ENCODE results near the gene SOX5. TPM values are rescaled to one million over a fixed set of nuclear protein-coding genes. Genes with fewer than 3 reads are reported as not detected.

Gene SOX5
- total and polyA plus RNA-seq, 9 of the 15 experiments (the other 6 are each of a cell fraction or from before 2014, with no cell fraction given), result 8.3 to 16.5 (median 11.9) TPM

DNA sequence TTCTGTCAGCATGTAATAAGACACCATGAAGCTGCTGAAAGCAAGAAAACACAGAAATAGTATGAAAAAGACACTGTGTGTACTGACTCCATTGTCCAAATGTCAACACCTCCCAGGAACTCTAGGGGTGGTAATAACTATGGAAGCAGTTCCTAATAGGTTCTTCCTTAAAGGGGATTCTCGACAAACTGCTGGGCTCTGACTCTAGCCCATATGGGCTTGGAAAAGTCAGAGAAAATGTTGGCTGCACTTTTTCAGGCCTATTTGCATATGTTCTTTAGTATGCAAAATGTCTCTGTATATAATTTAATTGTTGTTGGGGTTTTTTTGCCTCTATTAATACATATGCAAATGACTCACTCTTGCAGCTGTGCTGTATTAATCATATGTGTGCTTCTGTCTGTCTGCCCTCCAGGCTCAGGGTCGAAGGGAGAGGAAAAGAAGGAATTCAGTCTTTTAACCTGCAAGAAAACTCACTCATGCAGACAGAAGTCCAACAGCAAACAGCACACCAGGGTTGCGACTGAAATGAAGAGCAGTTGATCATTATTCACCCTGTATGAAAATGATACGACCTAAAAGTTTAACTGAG is 317.6 kb downstream of the SOX5 start:
- ATAC-seq (peak; percentile 31), FAIRE-seq (peak; percentile 62), DNase-seq (ENCODE audit: extremely low read depth in 1 of 4, low spot score in 3 of 4) (no peak)
- ChIA-PET CTCF (ENCODE audit: low intra/inter-chr PET ratio) (no interaction called here), POLR2A (no interaction called here)
- H4K20me1 ChIP-seq (replicated peaks; ENCODE audit: control insufficient read depth, insufficient read depth, low read length), result no peaks in the 10 kb centered on the region
- H3K79me2 ChIP-seq (ENCODE audit: control insufficient read depth, insufficient read depth, low read length), result no peaks in the 10 kb centered on the region
- no peak for TF ChIP-seq SREBF1 (IDR thresholded peaks at IDR 0.05; ENCODE audit: borderline replicate concordance, low read depth, low read length)
- TF ChIP-seq HIVEP1 (CRISPR knock-in tag; IDR thresholded peaks at IDR 0.05), result no peak
- no peak for TF ChIP-seq RBM25 (IDR thresholded peaks at IDR 0.05; ENCODE audit: low read depth, low read length, severe bottlenecking)
- TF ChIP-seq, protein P1, sequence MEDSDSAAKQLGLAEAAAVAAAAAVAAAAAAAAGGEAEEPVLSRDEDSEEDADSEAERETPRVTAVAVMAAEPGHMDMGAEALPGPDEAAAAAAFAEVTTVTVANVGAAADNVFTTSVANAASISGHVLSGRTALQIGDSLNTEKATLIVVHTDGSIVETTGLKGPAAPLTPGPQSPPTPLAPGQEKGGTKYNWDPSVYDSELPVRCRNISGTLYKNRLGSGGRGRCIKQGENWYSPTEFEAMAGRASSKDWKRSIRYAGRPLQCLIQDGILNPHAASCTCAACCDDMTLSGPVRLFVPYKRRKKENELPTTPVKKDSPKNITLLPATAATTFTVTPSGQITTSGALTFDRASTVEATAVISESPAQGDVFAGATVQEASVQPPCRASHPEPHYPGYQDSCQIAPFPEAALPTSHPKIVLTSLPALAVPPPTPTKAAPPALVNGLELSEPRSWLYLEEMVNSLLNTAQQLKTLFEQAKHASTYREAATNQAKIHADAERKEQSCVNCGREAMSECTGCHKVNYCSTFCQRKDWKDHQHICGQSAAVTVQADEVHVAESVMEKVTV (CRISPR knock-in tag; IDR thresholded peaks at IDR 0.05), result no peak
- TF ChIP-seq EZH2 (IDR thresholded peaks at IDR 0.05; ENCODE audit: borderline replicate concordance, low read depth, low read length), result no peak
- no peak for TF ChIP-seq POLR2H (tag; IDR thresholded peaks at IDR 0.05; ENCODE audit: low read depth)
- TF ChIP-seq RBM34 (IDR thresholded peaks at IDR 0.05; ENCODE audit: borderline replicate concordance, insufficient read depth, low read length), result no peak
- no peak for TF ChIP-seq KDM1A (IDR thresholded peaks at IDR 0.05)
- no peak for TF ChIP-seq RBM22 (IDR thresholded peaks at IDR 0.05; ENCODE audit: low read depth, low read length, poor library complexity, severe bottlenecking)
- no peak for TF ChIP-seq MTA2 (IDR thresholded peaks at IDR 0.05; ENCODE audit: low read depth)
- no peak for TF ChIP-seq HDAC1 (IDR thresholded peaks at IDR 0.05)
- TF ChIP-seq RAD51 (IDR thresholded peaks at IDR 0.05; ENCODE audit: borderline replicate concordance, low read depth), result no peak
- H3K4me3 ChIP-seq, result no peak overlapping the region
- peaks cover 0 to 2% of the 10 kb centered on the region in 2 experiments; a peak in 1 of 5 replicates for H3K4me1 ChIP-seq (replicated peaks in 1 of 2; ENCODE audit: control insufficient read depth in 2 of 2, insufficient read depth in 2 of 2, low read length in 2 of 2)
- BruUV-seq (replicated peaks), result no TSS peak
- H3K9ac ChIP-seq (ENCODE audit: insufficient read depth in 1 of 2, low read depth in 2 of 2, low read length in 2 of 2), result no peak overlapping the region
- H3K9me3 ChIP-seq (replicated peaks; ENCODE audit: control insufficient read depth, insufficient read depth, low read depth, low read length), result no peaks in the 10 kb centered on the region
- intact Hi-C loops (cut with micrococcal nuclease), result no loop called here
- no peak overlapping the region for H3K27ac ChIP-seq (ENCODE audit: extremely low read depth, low read depth, low read length)
- no peaks in the 10 kb centered on the region for H3K9me1 ChIP-seq (ENCODE audit: control insufficient read depth, insufficient read depth, low read length)
- no peaks in the 10 kb centered on the region for H3K27me3 ChIP-seq (ENCODE audit: control insufficient read depth in 2 of 2, insufficient read depth in 2 of 2, low read length in 2 of 2)
- in situ Hi-C loops (cut with MboI), result no loop called here
- no peaks in the 10 kb centered on the region; the same call in 2 of the 3 replicates for H3K36me3 ChIP-seq (ENCODE audit: control insufficient read depth, insufficient read depth, low read length)
- H2AFZ ChIP-seq (ENCODE audit: low read depth, low read length), result peak overlapping the region; percentile 35
- no peak overlapping the region for H3K4me2 ChIP-seq (ENCODE audit: insufficient read depth, low read length)
- 62% methylated on average over 4 of the region's 4 CpGs for WGBS (ENCODE audit: insufficient coverage, low coverage, missing lambda C conversion rate)
